GM10847 (cell line): Measurements from ENCODE around the gene TRIM31.

ENCODE experiments used
- POLR2A ChIP-seq: IDR thresholded peaks from 2 replicates; pipeline ENCODE4 v1.6.1; 2011; ENCODE audit not compliant: insufficient read length; ENCODE audit errors: extremely low read depth

Gene TRIM31

GRCh38 chr6:30113003-30113759 is at the start of gene TRIM31:
TSS of gene TRIM31 (minus strand) at chr6:30113090. CDS start at chr6:30112805, 285 bp downstream.
- TF ChIP-seq POLR2A: no peak

GRCh38 chr6:30162265-30163089 is 49.6 kb upstream of the TRIM31 start:
- no peak for TF ChIP-seq POLR2A

- no peak for TF ChIP-seq POLR2A
These were observed 48.1 kb upstream of the TRIM31 start, which contains the start of gene TRIM10 for GRCh38 chr6:30160785-30161531. TSS of gene TRIM10 (minus strand) at chr6:30161211. CDS start at chr6:30160858, 353 bp downstream.

GRCh38 chr6:30160008-30160784 is 47.3 kb upstream of the TRIM31 start:
- no peak for TF ChIP-seq POLR2A

- no peak for TF ChIP-seq POLR2A
These were observed 45.7 kb upstream of the TRIM31 start for GRCh38 chr6:30158475-30159040.

- TF ChIP-seq POLR2A: no peak
These were observed 45.1 kb upstream of the TRIM31 start for GRCh38 chr6:30157999-30158398.

GRCh38 chr6:30157581-30157980 is 44.7 kb upstream of the TRIM31 start:
- TF ChIP-seq POLR2A: no peak

- no peak for TF ChIP-seq POLR2A
These were observed 43.9 kb upstream of the TRIM31 start for GRCh38 chr6:30156774-30157173.

GRCh38 chr6:30156262-30156599 is 43.3 kb upstream of the TRIM31 start:
- no peak for TF ChIP-seq POLR2A

- TF ChIP-seq POLR2A: no peak
These were observed 42.8 kb upstream of the TRIM31 start for GRCh38 chr6:30155520-30156261.

GRCh38 chr6:30154709-30155519 is 42.0 kb upstream of the TRIM31 start:
- TF ChIP-seq POLR2A: no peak

GRCh38 chr6:30154061-30154460 is 41.2 kb upstream of the TRIM31 start:
- TF ChIP-seq POLR2A: no peak
